ENCODE data around the gene PHETA1. TPM values are rescaled to one million over a fixed set of nuclear protein-coding genes. Genes with fewer than 3 reads are reported as not detected.

Gene PHETA1
- total and polyA plus RNA-seq, 2 of the 13 experiments (the other 11 are each of a cell fraction or from before 2014, with no cell fraction given): 11.3 to 20.8 TPM

- 0 out of 2 replicates have a peak, but pooled peaks have one; percentile 26 for TF ChIP-seq HMGXB3 (CRISPR knock-in tag; IDR thresholded peaks at IDR 0.05; ENCODE audit: borderline replicate concordance)
- TF ChIP-seq ZNF782 (CRISPR knock-in tag; IDR thresholded peaks at IDR 0.05; ENCODE audit: borderline replicate concordance): no peak; the same call in 1 of the 2 replicates
- 0 out of 2 replicates have a peak, but pooled peaks have one; percentile 60 for TF ChIP-seq ZNF414 (CRISPR knock-in tag; IDR thresholded peaks at IDR 0.05)
- TF ChIP-seq JUN (CRISPR knock-in tag; IDR thresholded peaks at IDR 0.05): peak; percentile 59; the same call in 1 of the 2 replicates
- TF ChIP-seq ZNF547 (CRISPR knock-in tag; IDR thresholded peaks at IDR 0.05): no peak; the same call in 1 of the 2 replicates
- TF ChIP-seq HMG20B (CRISPR knock-in tag; conservative IDR thresholded peaks at IDR 0.05): 0 out of 2 replicates have a peak, but pooled peaks have one; percentile 15
- peak; percentile 84 for TF ChIP-seq AKAP8 (CRISPR knock-in tag; IDR thresholded peaks at IDR 0.05)
- TF ChIP-seq NFE2L2 (IDR thresholded peaks at IDR 0.05; ENCODE audit: low read length): no peak
- TF ChIP-seq ERF (CRISPR knock-in tag; IDR thresholded peaks at IDR 0.05): peak; percentile 92
- peak; percentile 41; the same call in 1 of the 2 replicates for TF ChIP-seq TAF1 (CRISPR knock-in tag; IDR thresholded peaks at IDR 0.05)
- peak; percentile 67; the same call in 1 of the 2 replicates for TF ChIP-seq FOXK1 (CRISPR knock-in tag; IDR thresholded peaks at IDR 0.05; ENCODE audit: borderline replicate concordance, low read depth)
- no peak for TF ChIP-seq HOXD1 (CRISPR knock-in tag; IDR thresholded peaks at IDR 0.05)
- peak; percentile 91 for TF ChIP-seq ZGPAT (CRISPR knock-in tag; IDR thresholded peaks at IDR 0.05)
- TF ChIP-seq ZNF256 (CRISPR knock-in tag; conservative IDR thresholded peaks at IDR 0.05): no peak
- no peak for TF ChIP-seq LBX2 (CRISPR knock-in tag; IDR thresholded peaks at IDR 0.05; ENCODE audit: borderline replicate concordance)
- 0 out of 2 replicates have a peak, but pooled peaks have one; percentile 43 for TF ChIP-seq ZBTB3 (CRISPR knock-in tag; IDR thresholded peaks at IDR 0.05; ENCODE audit: borderline replicate concordance, low read depth)
- peak; percentile 85; the same call in 1 of the 2 replicates for TF ChIP-seq PAF1 (CRISPR knock-in tag; IDR thresholded peaks at IDR 0.05)
- no peak for TF ChIP-seq CBX2 (IDR thresholded peaks at IDR 0.05; ENCODE audit: low read depth, low read length)
- no peak for TF ChIP-seq CBX2 (CRISPR knock-in tag; IDR thresholded peaks at IDR 0.05; ENCODE audit: low read depth)
- peak; percentile 96 for TF ChIP-seq ZNF350 (CRISPR knock-in tag; IDR thresholded peaks at IDR 0.05; ENCODE audit: borderline replicate concordance, low read depth)
- TF ChIP-seq AGO2 (optimal IDR thresholded peaks at IDR 0.05; ENCODE audit: low read depth, low read length): no peak
- peak; percentile 91 for TF ChIP-seq ZSCAN29 (CRISPR knock-in tag; conservative IDR thresholded peaks at IDR 0.05)
- TF ChIP-seq SALL2 (CRISPR knock-in tag; IDR thresholded peaks at IDR 0.05): no peak
- peak; percentile 13; the same call in 1 of the 2 replicates for TF ChIP-seq TCF7 (IDR thresholded peaks at IDR 0.05; ENCODE audit: low read depth)
- TF ChIP-seq TEAD3 (CRISPR knock-in tag; optimal IDR thresholded peaks at IDR 0.05; ENCODE audit: borderline replicate concordance): peak; percentile 71
Measured at GRCh38 chr12:111367661-111368221, 1.2 kb downstream of the PHETA1 start (continued).
